ENCODE measurements around the gene GZMM.
A peak's percentile ranks its signal among the peaks of the same experiment; 100 is the strongest.
"Not testable (repeated sequence)": the region's sequence is repeated elsewhere in the genome, so short reads cannot be mapped to it uniquely, and the experiment has no call there.

The GZMM gene

GRCh38 chr19:583968-584239 is 40.1 kb downstream of the GZMM start:
- DNase-seq, result no peak

DNA sequence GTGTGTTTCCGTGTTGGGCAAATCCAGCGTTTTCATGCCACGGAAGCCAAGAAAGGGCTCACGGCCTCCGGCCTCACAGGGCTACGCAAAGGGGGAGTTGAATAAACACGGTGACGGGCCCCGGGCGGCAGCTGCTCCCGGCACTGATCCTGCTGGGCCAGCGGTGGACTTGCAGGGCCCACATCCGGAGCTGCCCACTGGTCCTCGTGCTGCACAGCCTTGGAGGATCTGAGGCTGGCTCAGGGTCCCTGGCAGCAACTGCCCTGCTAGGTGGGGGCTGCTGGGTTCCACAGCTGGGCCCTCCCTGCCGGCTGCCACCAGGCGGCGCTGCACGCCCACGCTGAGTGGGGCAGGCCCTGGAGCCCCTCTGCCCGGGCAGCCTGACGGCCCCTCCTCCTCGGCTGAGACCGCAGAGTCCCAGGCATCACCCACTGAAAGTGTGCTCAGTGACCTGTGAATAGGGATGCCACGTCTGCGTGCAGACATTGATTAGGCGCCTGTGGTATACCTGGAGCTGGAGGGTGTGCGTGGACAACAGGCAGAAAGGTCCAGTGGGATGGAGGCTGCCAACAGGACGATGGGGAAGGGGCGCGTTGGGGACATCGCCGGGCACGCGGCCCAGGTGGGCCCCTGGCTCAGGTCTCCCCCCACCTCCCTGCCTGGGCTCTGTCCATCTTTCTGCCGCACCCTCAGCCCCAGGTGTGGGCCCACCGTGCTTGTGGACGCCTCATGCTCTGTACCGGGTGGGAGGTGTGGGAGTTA is 40.6 kb downstream of the GZMM start:
- peak; percentile 73 for DNase-seq

DNA sequence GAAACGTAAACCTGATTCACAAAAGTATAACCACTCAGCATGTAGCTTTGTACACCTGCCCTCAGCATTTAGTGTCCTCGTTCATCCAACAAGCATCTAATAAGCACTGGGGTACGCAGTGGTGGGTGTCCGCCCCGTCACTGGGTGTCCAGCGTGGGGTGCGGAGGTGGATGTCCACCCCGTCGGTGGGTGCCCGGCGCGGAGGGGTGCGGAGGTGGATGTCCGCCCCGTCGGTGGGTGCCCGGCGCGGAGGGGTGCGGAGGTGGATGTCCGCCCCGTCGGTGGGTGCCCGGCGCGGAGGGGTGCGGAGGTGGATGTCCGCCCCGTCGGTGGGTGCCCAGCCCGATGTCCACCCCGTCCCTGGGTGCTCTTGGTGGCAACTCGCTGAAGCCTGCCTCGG is 41.3 kb downstream of the GZMM start:
- not testable (repeated sequence) for DNase-seq

- no peak for DNase-seq
Measured at GRCh38 chr19:585551-586110, 41.8 kb downstream of the GZMM start.

GRCh38 chr19:588093-588740 is 44.4 kb downstream of the GZMM start:
- peak; percentile 74 for DNase-seq

GRCh38 chr19:588741-589692 is 45.2 kb downstream of the GZMM start:
- no peak for DNase-seq

DNA sequence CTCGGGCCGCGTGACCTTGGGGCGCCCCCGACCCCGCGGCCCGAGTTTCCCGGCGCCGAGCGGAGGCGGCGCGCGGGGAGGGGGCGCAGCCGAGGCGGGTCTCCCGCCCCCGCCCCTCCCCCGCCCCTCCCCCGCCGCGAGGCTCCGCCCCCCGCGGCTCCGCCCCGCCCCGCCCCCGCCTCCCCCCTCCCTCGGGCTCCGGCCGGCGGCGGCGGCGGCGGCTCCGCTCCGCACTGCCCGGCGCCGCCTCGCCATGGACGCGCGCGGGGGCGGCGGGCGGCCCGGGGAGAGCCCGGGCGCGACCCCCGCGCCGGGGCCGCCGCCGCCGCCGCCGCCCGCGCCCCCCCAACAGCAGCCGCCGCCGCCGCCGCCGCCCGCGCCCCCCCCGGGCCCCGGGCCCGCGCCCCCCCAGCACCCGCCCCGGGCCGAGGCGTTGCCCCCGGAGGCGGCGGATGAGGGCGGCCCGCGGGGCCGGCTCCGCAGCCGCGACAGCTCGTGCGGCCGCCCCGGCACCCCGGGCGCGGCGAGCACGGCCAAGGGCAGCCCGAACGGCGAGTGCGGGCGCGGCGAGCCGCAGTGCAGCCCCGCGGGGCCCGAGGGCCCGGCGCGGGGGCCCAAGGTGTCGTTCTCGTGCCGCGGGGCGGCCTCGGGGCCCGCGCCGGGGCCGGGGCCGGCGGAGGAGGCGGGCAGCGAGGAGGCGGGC is 46.0 kb downstream of the GZMM start, which contains the start of gene HCN2:
HCN2 (plus strand) TSS at position 189 of the 703 bp plus-strand sequence; CDS start at position 254, 65 bp downstream.
- DNase-seq, result no peak

DNA sequence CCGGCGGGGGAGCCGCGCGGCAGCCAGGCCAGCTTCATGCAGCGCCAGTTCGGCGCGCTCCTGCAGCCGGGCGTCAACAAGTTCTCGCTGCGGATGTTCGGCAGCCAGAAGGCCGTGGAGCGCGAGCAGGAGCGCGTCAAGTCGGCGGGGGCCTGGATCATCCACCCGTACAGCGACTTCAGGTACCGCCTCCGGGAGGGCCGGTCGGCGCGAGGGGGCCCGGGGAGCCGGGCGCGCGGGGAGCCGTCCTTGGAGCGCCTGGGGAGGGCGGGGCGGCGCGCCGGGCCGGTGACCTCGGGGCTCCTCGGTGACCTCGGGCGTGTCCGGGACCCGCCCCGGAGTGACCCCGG is 46.5 kb downstream of the GZMM start:
- peak; percentile 36 for DNase-seq

GRCh38 chr19:590750-591098 is 46.9 kb downstream of the GZMM start:
- DNase-seq, result no peak

- no peak for DNase-seq
Measured at GRCh38 chr19:591099-591958, 47.5 kb downstream of the GZMM start.

DNA sequence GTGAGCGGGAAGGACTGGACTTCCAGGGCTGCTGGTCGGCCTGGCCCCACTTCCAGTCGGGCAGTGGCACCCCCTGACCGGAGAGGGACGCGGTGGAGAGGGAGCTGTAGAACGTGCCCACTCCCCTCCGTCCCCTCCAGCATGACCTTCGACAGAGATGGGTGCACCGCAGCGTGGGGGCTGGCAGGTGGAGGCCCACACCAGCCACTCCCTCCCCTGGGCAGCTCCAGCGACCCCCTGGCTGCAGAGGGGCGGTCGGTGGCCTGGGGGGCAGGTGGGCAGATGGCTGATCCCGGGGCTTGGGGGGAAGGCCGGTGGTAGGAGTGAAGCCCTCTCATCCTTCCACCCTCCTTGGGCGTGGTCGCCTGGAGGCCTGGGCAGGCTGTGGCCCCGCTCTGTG is 48.2 kb downstream of the GZMM start:
- DNase-seq, result no peak

DNA sequence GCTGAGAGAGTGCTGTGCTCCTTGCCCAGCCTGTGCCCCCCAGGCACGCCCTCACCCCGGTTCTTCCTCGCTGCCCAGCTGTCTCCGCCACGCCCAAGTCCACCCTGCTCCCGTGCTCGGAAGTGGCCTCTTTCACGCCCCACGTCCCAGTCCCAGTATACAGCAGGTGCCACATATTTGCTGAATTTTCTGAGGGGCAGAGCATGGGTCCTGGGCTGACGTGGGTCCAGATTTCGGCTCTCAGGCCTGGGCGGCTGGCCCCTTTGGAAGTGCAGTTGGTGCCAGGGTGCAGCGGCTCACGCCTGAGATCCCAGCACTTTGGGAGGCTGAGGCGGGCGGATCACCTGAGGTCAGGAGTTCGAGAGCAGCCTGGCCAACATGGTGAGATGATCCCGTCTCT is 49.2 kb downstream of the GZMM start:
- no peak for DNase-seq

- no peak for DNase-seq
Measured at GRCh38 chr19:593505-593904, 49.7 kb downstream of the GZMM start.

- no peak for DNase-seq
Measured at GRCh38 chr19:594265-594870, 50.5 kb downstream of the GZMM start.

DNA sequence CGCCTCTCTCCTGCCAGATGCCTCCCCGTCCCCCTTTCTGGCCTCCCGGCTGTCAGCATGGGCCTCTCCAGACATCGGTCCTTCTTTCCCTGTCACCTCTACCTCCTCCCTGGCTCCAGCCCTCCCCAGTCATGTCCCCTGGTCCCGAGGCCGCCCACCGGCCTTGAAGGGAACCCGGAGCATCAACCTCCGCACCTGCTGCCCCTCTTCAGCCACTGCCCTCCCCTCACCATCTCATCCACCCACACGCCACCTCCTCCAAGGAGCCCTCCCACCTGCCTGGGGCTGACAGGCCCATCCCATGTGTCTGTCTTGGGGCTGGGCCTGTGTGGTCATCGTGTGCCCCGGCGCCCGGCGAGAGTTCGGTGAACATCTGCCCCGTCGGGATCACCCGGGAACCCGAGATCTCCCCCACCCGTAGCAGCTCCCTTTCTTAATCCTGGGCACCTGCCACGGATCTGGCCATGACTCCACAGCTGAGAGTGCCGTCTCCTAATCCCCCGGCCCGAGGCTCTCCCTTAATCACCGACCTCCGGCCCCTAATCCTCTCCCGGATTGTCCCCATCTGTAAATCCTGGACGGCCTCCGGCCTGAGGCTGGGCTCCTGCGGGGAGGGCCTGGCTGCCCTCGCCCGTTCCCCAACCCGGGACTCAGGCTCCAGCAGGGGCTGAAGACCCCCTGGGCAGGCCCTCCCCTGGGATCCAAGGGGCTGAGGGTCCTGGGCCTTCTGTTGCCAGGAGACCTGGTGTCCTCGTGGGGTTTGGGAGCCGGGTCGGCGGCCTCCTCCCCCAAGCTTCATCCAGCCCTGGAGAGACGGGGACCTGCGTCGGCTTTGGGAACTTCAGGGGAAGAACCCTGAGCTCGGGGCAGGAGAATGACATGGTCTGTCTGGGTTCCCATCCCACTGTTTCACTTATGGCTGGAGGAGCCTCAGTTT is 51.7 kb downstream of the GZMM start:
- DNase-seq, result no peak

- no peak for DNase-seq
Measured at GRCh38 chr19:596263-596655, 52.4 kb downstream of the GZMM start.

DNA sequence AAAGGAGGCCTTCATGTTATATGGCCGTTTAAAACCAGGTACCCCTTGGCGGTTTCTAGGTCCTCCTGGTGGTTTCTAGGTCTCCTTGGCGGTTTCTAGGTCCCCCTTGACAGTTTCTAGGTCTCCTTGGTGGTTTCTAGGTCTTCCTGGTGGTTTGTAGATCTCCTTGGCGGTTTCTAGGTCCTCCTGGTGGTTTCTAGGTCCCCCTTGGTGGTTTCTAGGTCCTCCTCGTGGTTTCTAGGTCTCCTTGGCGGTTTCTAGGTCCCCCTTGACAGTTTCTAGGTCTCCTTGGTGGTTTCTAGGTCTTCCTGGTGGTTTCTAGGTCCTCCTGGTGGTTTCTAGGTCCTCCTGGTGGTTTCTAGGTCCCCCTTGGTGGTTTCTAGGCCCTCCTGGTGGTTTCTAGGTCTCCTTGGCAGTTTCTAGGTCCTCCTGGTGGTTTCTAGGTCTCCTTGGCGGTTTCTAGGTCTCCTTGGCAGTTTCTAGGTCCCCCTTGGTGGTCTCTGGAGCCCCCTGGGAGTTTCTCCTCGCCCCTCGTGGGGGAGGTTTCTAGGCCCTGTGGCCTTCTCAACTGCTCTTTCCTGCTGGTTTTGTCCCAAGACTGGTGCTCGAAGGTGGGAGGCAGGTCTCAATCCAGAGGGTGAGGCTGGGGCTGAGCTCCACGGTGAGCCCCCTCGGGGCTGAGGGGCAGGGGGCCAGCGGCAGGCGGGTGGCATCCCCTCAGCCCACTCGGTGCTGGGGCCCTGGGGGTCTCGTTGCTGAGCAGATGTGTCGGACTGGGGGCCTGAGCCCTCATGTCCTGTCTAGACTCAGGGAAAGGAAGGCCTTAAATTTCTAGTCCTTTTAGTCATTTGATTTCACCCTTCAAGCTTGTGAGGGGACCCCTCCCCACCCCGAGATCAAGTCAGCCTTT is 53.8 kb downstream of the GZMM start:
- DNase-seq, result no peak
